ENCODE results near the gene GMNN.

DNA sequence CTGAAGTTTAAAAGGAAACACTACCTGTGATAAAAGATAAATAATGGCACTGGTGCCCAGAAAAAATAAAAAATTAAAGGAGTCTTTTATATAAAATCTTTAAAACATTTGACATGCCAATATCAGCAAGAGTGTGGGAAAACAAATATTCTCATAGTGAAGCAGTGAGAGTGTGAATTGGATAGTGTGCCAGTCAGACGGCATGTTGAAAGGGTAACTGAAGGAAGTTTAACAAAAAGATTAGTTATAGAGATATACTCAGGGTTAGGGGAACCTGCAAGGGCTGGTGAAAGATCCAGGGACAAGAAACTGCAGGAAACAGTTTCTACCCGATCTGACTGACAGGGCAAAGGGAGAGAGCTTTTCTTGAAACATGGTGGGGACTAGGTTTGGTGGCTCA is 22.2 kb upstream of the GMNN start:
- TF ChIP-seq GATA3 (IDR thresholded peaks at IDR 0.05; ENCODE audit: low read depth, low read length) (no peak), GATA2 (IDR thresholded peaks at IDR 0.05; ENCODE audit: low read depth, low read length) (no peak)

All from SH-SY5Y (cell line).